Osteoblast (primary cell): ENCODE results near the gene CPZ. TPM values are rescaled to one million over a fixed set of nuclear protein-coding genes. Genes with fewer than 3 reads are reported as not detected.

Experiments used
- DNase-seq: peaks from one replicate; pipeline ENCODE4 v3.0.0; 2011; ENCODE audit warnings: low spot score, mixed read lengths; ENCODE audit not compliant: insufficient read length; ENCODE audit errors: missing footprints
- H2AFZ ChIP-seq: 2 replicates; pipeline ENCODE4 v1.6.0; 2011; ENCODE audit warnings: mild to moderate bottlenecking, low read length
- H3K27ac ChIP-seq: 2 replicates; pipeline ENCODE4 v1.5.1; 2011; ENCODE audit warnings: mild to moderate bottlenecking, low read depth, low read length, moderate library complexity
- H3K27me3 ChIP-seq: 2 replicates; pipeline ENCODE4 v1.6.0; 2012; ENCODE audit warnings: mild to moderate bottlenecking, control low read depth, inconsistent platforms, low read length, moderate library complexity; ENCODE audit not compliant: insufficient read depth
- H3K36me3 ChIP-seq: 2 replicates; pipeline ENCODE4 v1.5.1; 2011; ENCODE audit warnings: mild to moderate bottlenecking, low read length, control low read depth, moderate library complexity; ENCODE audit not compliant: insufficient read depth
- H3K4me1 ChIP-seq: 2 replicates; pipeline ENCODE4 v1.5.1; 2011; ENCODE audit warnings: mild to moderate bottlenecking, low read length, control low read depth, moderate library complexity; ENCODE audit not compliant: insufficient read depth
- H3K4me2 ChIP-seq: 2 replicates; pipeline ENCODE4 v1.6.0; 2011; ENCODE audit warnings: mild to moderate bottlenecking, low read length; ENCODE audit not compliant: insufficient read depth
- H3K4me3 ChIP-seq: fragments of 200-600 bp; sonication (generic); 3 replicates; pipeline ENCODE4 v1.5.1; 2012; ENCODE audit warnings: mild to moderate bottlenecking, low read length, inconsistent platforms; ENCODE audit not compliant: insufficient read depth
- H3K79me2 ChIP-seq: 2 replicates; pipeline ENCODE4 v1.6.0; 2012; ENCODE audit warnings: mild to moderate bottlenecking, low read length, control low read depth, inconsistent platforms; ENCODE audit not compliant: insufficient read depth
- H3K9me3 ChIP-seq: 2 replicates; pipeline ENCODE4 v1.5.1; 2011; ENCODE audit warnings: low read depth, low read length, control low read depth
- H4K20me1 ChIP-seq: 2 replicates; pipeline ENCODE4 v1.6.0; 2012; ENCODE audit warnings: mild to moderate bottlenecking, low read length, control low read depth; ENCODE audit not compliant: insufficient read depth
- CTCF ChIP-seq: IDR thresholded peaks from 2 replicates; pipeline ENCODE4 v1.5.1; 2011; ENCODE audit warnings: mild to moderate bottlenecking, low read depth, low read length, moderate library complexity; ENCODE audit errors: extremely low read depth
- total RNA-seq: library from RNA; depleted of rRNA; stranded (reverse); fragments of >200 nt; gene quantifications from 2 replicates; pipeline ENCODE4 v1.2.3, GENCODE V29; 2012

The CPZ gene
- total RNA-seq, 1 donor: 44.5 TPM

GRCh38 chr4:8656185-8656517, 63.6 kb downstream of the CPZ start:
- no peak overlapping the region for H3K4me2 ChIP-seq
- no peaks in the 10 kb centered on the region for H3K36me3 ChIP-seq
- no peaks in the 10 kb centered on the region for H3K4me1 ChIP-seq
- TF ChIP-seq CTCF: no peak
- H3K27me3 ChIP-seq: no peaks in the 10 kb centered on the region
- no peaks in the 10 kb centered on the region for H3K9me3 ChIP-seq
- no peaks in the 10 kb centered on the region for H3K79me2 ChIP-seq
- H2AFZ ChIP-seq: no peak overlapping the region
- H3K4me3 ChIP-seq: no peak overlapping the region
- DNase-seq: peak; percentile 10
- no peaks in the 10 kb centered on the region for H4K20me1 ChIP-seq
- H3K27ac ChIP-seq: no peak overlapping the region

GRCh38 chr4:8656711-8657380, 64.3 kb downstream of the CPZ start:
- no peak overlapping the region for H3K4me2 ChIP-seq
- no peaks in the 10 kb centered on the region for H3K4me1 ChIP-seq
- H3K4me3 ChIP-seq: no peak overlapping the region
- no peak overlapping the region for H2AFZ ChIP-seq
- no peaks in the 10 kb centered on the region for H4K20me1 ChIP-seq
- no peaks in the 10 kb centered on the region for H3K9me3 ChIP-seq
- H3K27ac ChIP-seq: no peak overlapping the region
- peak; percentile 46 for DNase-seq
- H3K36me3 ChIP-seq: no peaks in the 10 kb centered on the region
- no peaks in the 10 kb centered on the region for H3K79me2 ChIP-seq
- no peaks in the 10 kb centered on the region for H3K27me3 ChIP-seq
- no peak for TF ChIP-seq CTCF

GRCh38 chr4:8657381-8658088, 65.0 kb downstream of the CPZ start:
- Histone ChIP-seq H3K4me1 (no peaks in the 10 kb centered on the region), H3K27ac (no peak overlapping the region), H3K4me3 (no peak overlapping the region), H2AFZ (no peak overlapping the region), H3K27me3 (no peaks in the 10 kb centered on the region), H3K4me2 (no peak overlapping the region), H3K36me3 (no peaks in the 10 kb centered on the region), H3K79me2 (no peaks in the 10 kb centered on the region), H3K9me3 (no peaks in the 10 kb centered on the region), H4K20me1 (no peaks in the 10 kb centered on the region)
- no peak for TF ChIP-seq CTCF
- peak; percentile 66 for DNase-seq

GRCh38 chr4:8662776-8663175, 70.2 kb downstream of the CPZ start:
- H3K4me1 ChIP-seq: no peaks in the 10 kb centered on the region
- H3K27me3 ChIP-seq: no peaks in the 10 kb centered on the region
- H3K9me3 ChIP-seq: no peaks in the 10 kb centered on the region
- TF ChIP-seq CTCF: no peak
- H2AFZ ChIP-seq: no peak overlapping the region
- peak; percentile 13 for DNase-seq
- H3K4me2 ChIP-seq: no peak overlapping the region
- no peak overlapping the region for H3K4me3 ChIP-seq
- no peaks in the 10 kb centered on the region for H4K20me1 ChIP-seq
- no peak overlapping the region for H3K27ac ChIP-seq
- no peaks in the 10 kb centered on the region for H3K79me2 ChIP-seq
- no peaks in the 10 kb centered on the region for H3K36me3 ChIP-seq
